ENCODE results near the gene ALS2CL.

The ALS2CL gene

DNA sequence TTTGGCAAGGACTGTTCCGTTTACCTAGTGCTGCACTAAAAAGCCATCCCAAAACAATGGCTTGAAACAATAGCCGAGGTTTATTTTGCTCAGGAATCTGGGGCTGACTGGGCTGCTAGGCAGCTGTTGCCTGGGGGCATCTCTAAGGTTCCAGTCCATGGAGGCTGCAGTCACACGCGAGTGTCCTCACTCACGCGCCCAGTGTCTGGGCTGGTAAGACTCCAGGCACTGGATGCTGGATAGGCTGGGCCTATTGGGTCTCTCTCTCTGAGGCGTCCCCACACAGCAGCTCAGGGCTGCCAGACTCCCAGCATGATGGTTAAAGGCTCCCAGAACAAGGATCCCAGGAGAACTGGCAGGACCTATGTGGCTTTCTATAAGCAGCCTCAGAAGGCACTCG lies 34.2 kb downstream of the ALS2CL start:
- Histone ChIP-seq H3K27ac (ENCODE audit: low read length, poor library complexity, severe bottlenecking) (no peak overlapping the region), H3K27me3 (ENCODE audit: control insufficient read depth in 1 of 2, insufficient read depth in 1 of 2, low read length in 2 of 2) (peaks cover 12 to 34% of the 10 kb centered on the region in 2 experiments), H3K36me3 (ENCODE audit: control insufficient read depth in 1 of 2, insufficient read depth in 2 of 2, low read depth in 1 of 2, low read length in 2 of 2) (no peaks in the 10 kb centered on the region), H3K4me3 (ENCODE audit: insufficient read depth in 1 of 2, low read depth in 1 of 2, low read length in 2 of 2) (no peak overlapping the region), H4K8ac (ENCODE audit: low read length) (no peak overlapping the region), H2AK5ac (ENCODE audit: low read length, severe bottlenecking) (no peak overlapping the region), H2BK15ac (ENCODE audit: low read depth, poor library complexity, severe bottlenecking) (no peak overlapping the region), H3K9ac (ENCODE audit: low read length) (no peak overlapping the region), H3K4ac (ENCODE audit: low read depth in 1 of 2, low read length in 2 of 2) (no peak overlapping the region), H3K9me3 (ENCODE audit: control insufficient read depth, low read length) (no peaks in the 10 kb centered on the region), H3K14ac (ENCODE audit: low read length in 2 of 2) (no peak overlapping the region), H2BK12ac (ENCODE audit: low read length in 2 of 2) (no peak overlapping the region), H3K4me1 (ENCODE audit: control insufficient read depth, insufficient read depth, low read depth, low read length) (peaks cover 20% of the 10 kb centered on the region), H3K79me1 (replicated peaks; ENCODE audit: low read length, poor library complexity, severe bottlenecking) (no peaks in the 10 kb centered on the region), H3K23ac (ENCODE audit: low read length in 2 of 2) (no peak overlapping the region), H4K91ac (ENCODE audit: low read length) (no peak overlapping the region), H3K18ac (ENCODE audit: low read depth in 1 of 2, low read length in 2 of 2) (no peak overlapping the region), H2BK5ac (ENCODE audit: low read depth, low read length, poor library complexity, severe bottlenecking) (no peak overlapping the region), H2BK120ac (ENCODE audit: low read depth, low read length) (no peak overlapping the region), H2AFZ (ENCODE audit: low read depth, low read length) (no peak overlapping the region), H3K4me2 (ENCODE audit: low read length, poor library complexity, severe bottlenecking) (no peak overlapping the region)
- DNase-seq: peak; percentile 34
- WGBS: 87% methylated on average over 8 of the region's 8 CpGs

- Histone ChIP-seq H3K9ac (ENCODE audit: low read length) (no peak overlapping the region), H2BK120ac (ENCODE audit: low read depth, low read length) (peak overlapping the region; percentile 45), H2BK5ac (ENCODE audit: low read depth, low read length, poor library complexity, severe bottlenecking) (no peak overlapping the region), H3K27me3 (ENCODE audit: control insufficient read depth in 1 of 2, insufficient read depth in 1 of 2, low read length in 2 of 2) (peaks cover 4 to 27% of the 10 kb centered on the region in 2 experiments), H3K4me3 (ENCODE audit: insufficient read depth in 1 of 2, low read depth in 1 of 2, low read length in 2 of 2) (no peak overlapping the region), H2BK12ac (ENCODE audit: low read length in 2 of 2) (no peak overlapping the region), H3K27ac (ENCODE audit: low read length, poor library complexity, severe bottlenecking) (no peak overlapping the region), H2AK5ac (ENCODE audit: low read length, severe bottlenecking) (no peak overlapping the region), H3K79me1 (replicated peaks; ENCODE audit: low read length, poor library complexity, severe bottlenecking) (no peaks in the 10 kb centered on the region), H3K4ac (ENCODE audit: low read depth in 1 of 2, low read length in 2 of 2) (no peak overlapping the region), H3K4me2 (ENCODE audit: low read length, poor library complexity, severe bottlenecking) (no peak overlapping the region), H3K36me3 (ENCODE audit: control insufficient read depth in 1 of 2, insufficient read depth in 2 of 2, low read depth in 1 of 2, low read length in 2 of 2) (no peaks in the 10 kb centered on the region), H2AFZ (ENCODE audit: low read depth, low read length) (no peak overlapping the region), H3K14ac (ENCODE audit: low read length in 2 of 2) (no peak overlapping the region), H2BK15ac (ENCODE audit: low read depth, poor library complexity, severe bottlenecking) (no peak overlapping the region), H3K9me3 (ENCODE audit: control insufficient read depth, low read length) (peaks cover 3% of the 10 kb centered on the region), H3K23ac (ENCODE audit: low read length in 2 of 2) (no peak overlapping the region), H4K91ac (ENCODE audit: low read length) (no peak overlapping the region), H3K4me1 (ENCODE audit: control insufficient read depth, insufficient read depth, low read depth, low read length) (peaks cover 13% of the 10 kb centered on the region), H4K8ac (ENCODE audit: low read length) (no peak overlapping the region), H3K18ac (ENCODE audit: low read depth in 1 of 2, low read length in 2 of 2) (no peak overlapping the region)
- 81% methylated on average over 9 of the region's 9 CpGs for WGBS
- DNase-seq: no peak
These were observed 36.5 kb downstream of the ALS2CL start for GRCh38 chr3:46656778-46657556.

GRCh38 chr3:46655271-46655670 lies 38.2 kb downstream of the ALS2CL start:
- no peak overlapping the region for H3K14ac ChIP-seq (ENCODE audit: low read length in 2 of 2)
- no peak overlapping the region for H2AFZ ChIP-seq (ENCODE audit: low read depth, low read length)
- no peak for DNase-seq
- H3K27me3 ChIP-seq (ENCODE audit: control insufficient read depth in 1 of 2, insufficient read depth in 1 of 2, low read length in 2 of 2): peaks cover 4 to 12% of the 10 kb centered on the region in 2 experiments
- no peak overlapping the region for H4K91ac ChIP-seq (ENCODE audit: low read length)
- no peak overlapping the region for H2BK12ac ChIP-seq (ENCODE audit: low read length in 2 of 2)
- no peaks in the 10 kb centered on the region for H3K36me3 ChIP-seq (ENCODE audit: control insufficient read depth in 1 of 2, insufficient read depth in 2 of 2, low read depth in 1 of 2, low read length in 2 of 2)
- WGBS: 67% methylated on average over 6 of the region's 6 CpGs
- no peak overlapping the region for H3K27ac ChIP-seq (ENCODE audit: low read length, poor library complexity, severe bottlenecking)
- H3K18ac ChIP-seq (ENCODE audit: low read depth in 1 of 2, low read length in 2 of 2): no peak overlapping the region
- H2BK120ac ChIP-seq (ENCODE audit: low read depth, low read length): no peak overlapping the region
- no peaks in the 10 kb centered on the region for H3K79me1 ChIP-seq (replicated peaks; ENCODE audit: low read length, poor library complexity, severe bottlenecking)
- peaks cover 7% of the 10 kb centered on the region for H3K9me3 ChIP-seq (ENCODE audit: control insufficient read depth, low read length)
- H3K4me2 ChIP-seq (ENCODE audit: low read length, poor library complexity, severe bottlenecking): no peak overlapping the region
- no peak overlapping the region for H3K4ac ChIP-seq (ENCODE audit: low read depth in 1 of 2, low read length in 2 of 2)
- no peak overlapping the region for H2BK5ac ChIP-seq (ENCODE audit: low read depth, low read length, poor library complexity, severe bottlenecking)
- no peak overlapping the region for H3K23ac ChIP-seq (ENCODE audit: low read length in 2 of 2)
- H3K4me1 ChIP-seq (ENCODE audit: control insufficient read depth, insufficient read depth, low read depth, low read length): peaks cover 8% of the 10 kb centered on the region
- H3K9ac ChIP-seq (ENCODE audit: low read length): no peak overlapping the region
- no peak overlapping the region for H2AK5ac ChIP-seq (ENCODE audit: low read length, severe bottlenecking)
- H4K8ac ChIP-seq (ENCODE audit: low read length): no peak overlapping the region
- no peak overlapping the region for H2BK15ac ChIP-seq (ENCODE audit: low read depth, poor library complexity, severe bottlenecking)
- H3K4me3 ChIP-seq (ENCODE audit: insufficient read depth in 1 of 2, low read depth in 1 of 2, low read length in 2 of 2): no peak overlapping the region

GRCh38 chr3:46651084-46651483 lies 42.4 kb downstream of the ALS2CL start:
- Histone ChIP-seq H3K4me2 (ENCODE audit: low read length, poor library complexity, severe bottlenecking) (no peak overlapping the region), H3K36me3 (ENCODE audit: control insufficient read depth in 1 of 2, insufficient read depth in 2 of 2, low read depth in 1 of 2, low read length in 2 of 2) (no peaks in the 10 kb centered on the region), H3K27ac (ENCODE audit: low read length, poor library complexity, severe bottlenecking) (no peak overlapping the region), H2BK120ac (ENCODE audit: low read depth, low read length) (no peak overlapping the region), H4K8ac (ENCODE audit: low read length) (no peak overlapping the region), H2AK5ac (ENCODE audit: low read length, severe bottlenecking) (no peak overlapping the region), H3K4me1 (ENCODE audit: control insufficient read depth, insufficient read depth, low read depth, low read length) (peaks cover 3% of the 10 kb centered on the region), H3K9ac (ENCODE audit: low read length) (no peak overlapping the region), H3K18ac (ENCODE audit: low read depth in 1 of 2, low read length in 2 of 2) (no peak overlapping the region), H3K27me3 (ENCODE audit: control insufficient read depth in 1 of 2, insufficient read depth in 1 of 2, low read length in 2 of 2) (peaks cover 3 to 4% of the 10 kb centered on the region in 2 experiments), H3K79me1 (replicated peaks; ENCODE audit: low read length, poor library complexity, severe bottlenecking) (no peaks in the 10 kb centered on the region), H4K91ac (ENCODE audit: low read length) (no peak overlapping the region), H2BK15ac (ENCODE audit: low read depth, poor library complexity, severe bottlenecking) (no peak overlapping the region), H2BK5ac (ENCODE audit: low read depth, low read length, poor library complexity, severe bottlenecking) (no peak overlapping the region), H3K4me3 (ENCODE audit: insufficient read depth in 1 of 2, low read depth in 1 of 2, low read length in 2 of 2) (no peak overlapping the region), H2BK12ac (ENCODE audit: low read length in 2 of 2) (no peak overlapping the region), H2AFZ (ENCODE audit: low read depth, low read length) (no peak overlapping the region), H3K14ac (ENCODE audit: low read length in 2 of 2) (no peak overlapping the region), H3K23ac (ENCODE audit: low read length in 2 of 2) (no peak overlapping the region), H3K4ac (ENCODE audit: low read depth in 1 of 2, low read length in 2 of 2) (no peak overlapping the region), H3K9me3 (ENCODE audit: control insufficient read depth, low read length) (peaks cover 7% of the 10 kb centered on the region)
- DNase-seq: no peak
- WGBS: no CpG with 5 or more reads among the region's 1 CpG
